GM19023 (cell line): Measurements from ENCODE around the gene LRRC36.

ENCODE experiments used
- ATAC-seq: cut with Tn5 transposase; IDR thresholded peaks from one replicate; pipeline ENCODE4 v1.9.1; 2021; ENCODE audit warnings: mild to moderate bottlenecking, moderate library complexity; ENCODE audit not compliant: unreplicated experiment

The LRRC36 gene

DNA sequence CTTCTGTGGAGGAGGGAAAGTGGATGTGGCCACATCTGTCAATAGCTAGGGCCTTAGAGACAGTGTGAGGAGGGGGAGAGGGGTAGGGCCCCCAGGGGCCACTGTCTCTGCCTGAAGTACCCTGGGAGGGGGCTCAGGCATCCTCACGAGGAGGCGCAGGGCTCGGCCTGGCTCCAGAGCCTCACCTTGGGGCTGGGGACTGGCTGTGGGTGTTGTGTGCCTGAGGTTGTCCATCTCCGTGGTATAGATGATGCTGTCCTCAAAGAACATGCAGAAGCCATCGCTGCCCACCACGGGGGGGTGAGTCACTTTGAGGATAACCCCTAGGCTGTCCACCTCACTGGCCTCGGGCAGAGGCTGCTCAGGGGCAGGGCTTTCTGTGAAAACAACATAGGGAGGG is 35.2 kb upstream of the LRRC36 start:
- ATAC-seq, result no peak

DNA sequence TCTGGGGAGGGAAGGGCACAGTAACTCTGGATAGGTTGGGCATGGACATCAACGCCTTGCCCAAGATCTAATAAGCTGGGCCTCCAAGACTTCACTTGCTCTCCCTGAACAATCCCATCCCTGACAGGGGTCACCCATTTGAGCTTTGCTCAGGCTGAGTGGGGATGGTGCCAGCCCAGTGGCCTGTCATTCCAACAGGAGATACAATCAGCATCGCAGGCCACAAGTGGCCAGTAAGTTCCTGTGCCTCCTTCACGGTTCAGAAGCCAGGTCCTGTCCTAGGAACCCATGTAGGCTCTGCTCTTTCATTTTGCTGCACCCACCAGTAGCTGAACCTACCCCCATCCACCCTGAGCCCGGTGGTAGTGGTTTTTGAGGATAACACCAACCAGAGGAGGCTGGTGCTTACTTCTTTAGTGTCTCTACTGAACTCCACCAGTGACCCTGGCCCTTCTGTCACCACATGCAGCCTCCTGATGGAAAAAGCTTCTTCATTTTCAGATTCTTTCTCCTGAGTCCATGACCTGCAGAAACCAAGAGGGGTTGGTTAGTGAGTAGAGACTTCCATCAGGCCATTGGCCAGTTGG is 32.4 kb upstream of the LRRC36 start:
- no peak for ATAC-seq

DNA sequence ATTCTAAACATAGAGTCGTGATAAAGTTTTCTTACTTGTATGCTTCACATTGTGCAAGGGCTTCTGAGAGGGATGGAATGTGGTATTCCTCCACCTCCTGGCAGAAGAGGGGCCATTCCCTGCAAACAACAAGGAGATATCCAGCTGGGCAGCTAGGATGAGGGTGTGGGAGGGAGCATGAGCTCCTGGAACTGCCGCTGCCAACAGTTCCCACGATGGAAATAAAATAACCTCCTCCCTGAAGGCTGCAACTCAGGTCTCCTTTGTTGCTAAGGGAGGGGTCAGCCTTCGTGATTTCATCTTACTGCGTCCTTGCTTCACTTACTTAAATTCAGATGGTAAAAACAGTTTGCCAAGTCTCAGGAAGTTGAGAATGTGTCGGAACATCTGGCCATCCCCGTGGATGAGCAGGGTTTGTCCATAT is 31.7 kb upstream of the LRRC36 start:
- ATAC-seq, result no peak

DNA sequence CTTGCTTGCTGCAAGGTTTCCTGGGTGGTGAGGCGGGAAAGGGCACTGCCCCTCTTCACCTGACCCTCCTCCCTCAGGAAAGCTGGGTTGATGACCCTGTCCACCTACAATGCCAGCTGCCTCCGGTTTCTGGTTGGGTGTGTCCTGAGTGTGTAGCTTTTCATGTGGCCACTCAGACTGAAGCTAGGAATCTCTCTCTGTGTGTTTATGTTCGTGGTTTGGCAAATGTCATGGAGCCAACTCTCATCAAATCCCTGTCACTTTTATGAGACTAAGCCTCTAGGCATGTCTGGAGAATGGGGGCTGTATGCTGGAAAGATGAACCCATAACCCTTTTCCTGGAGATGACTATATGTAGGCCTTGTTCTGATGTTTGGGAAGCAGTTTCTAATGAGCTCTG is 30.2 kb upstream of the LRRC36 start:
- ATAC-seq, result no peak

DNA sequence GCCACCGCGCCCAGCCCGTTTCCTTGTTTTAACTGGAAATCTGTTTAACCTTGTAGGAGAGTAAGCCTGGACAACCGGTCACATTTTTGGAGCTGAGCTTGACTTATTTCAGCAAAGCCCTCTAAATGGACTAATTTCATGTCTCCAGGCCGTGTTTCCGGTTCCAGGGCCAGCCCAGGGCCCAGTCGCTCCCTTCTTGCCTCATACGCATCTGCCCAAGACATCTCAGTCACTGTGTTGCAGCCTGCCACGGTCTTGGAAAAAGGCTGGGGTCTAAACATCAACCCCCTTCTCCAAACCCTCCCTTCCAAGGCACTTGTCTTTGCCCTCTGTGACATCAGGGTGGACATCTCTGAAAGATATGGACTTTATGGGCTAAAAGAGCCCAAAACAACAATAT is 28.3 kb upstream of the LRRC36 start:
- no peak for ATAC-seq

DNA sequence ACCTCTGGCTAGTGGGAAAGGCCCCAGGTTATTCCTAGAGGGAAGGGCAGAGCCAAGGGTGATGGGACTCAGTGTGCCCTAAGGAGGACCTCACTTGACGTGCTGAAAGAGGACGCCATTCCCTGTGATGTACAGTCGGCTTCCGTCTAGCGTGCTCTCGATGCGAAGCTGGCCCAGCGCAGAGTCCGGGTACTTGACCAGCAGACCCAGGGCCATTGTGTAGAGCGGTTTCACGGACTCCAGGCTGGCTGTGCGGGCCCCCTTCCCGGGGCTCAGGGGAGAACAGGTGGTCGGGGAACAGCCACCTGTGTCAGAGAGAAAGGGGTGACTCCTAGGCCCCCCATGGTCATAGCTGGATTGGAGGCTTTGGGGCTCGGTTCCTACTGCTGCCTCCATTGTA is 27.3 kb upstream of the LRRC36 start:
- no peak for ATAC-seq

DNA sequence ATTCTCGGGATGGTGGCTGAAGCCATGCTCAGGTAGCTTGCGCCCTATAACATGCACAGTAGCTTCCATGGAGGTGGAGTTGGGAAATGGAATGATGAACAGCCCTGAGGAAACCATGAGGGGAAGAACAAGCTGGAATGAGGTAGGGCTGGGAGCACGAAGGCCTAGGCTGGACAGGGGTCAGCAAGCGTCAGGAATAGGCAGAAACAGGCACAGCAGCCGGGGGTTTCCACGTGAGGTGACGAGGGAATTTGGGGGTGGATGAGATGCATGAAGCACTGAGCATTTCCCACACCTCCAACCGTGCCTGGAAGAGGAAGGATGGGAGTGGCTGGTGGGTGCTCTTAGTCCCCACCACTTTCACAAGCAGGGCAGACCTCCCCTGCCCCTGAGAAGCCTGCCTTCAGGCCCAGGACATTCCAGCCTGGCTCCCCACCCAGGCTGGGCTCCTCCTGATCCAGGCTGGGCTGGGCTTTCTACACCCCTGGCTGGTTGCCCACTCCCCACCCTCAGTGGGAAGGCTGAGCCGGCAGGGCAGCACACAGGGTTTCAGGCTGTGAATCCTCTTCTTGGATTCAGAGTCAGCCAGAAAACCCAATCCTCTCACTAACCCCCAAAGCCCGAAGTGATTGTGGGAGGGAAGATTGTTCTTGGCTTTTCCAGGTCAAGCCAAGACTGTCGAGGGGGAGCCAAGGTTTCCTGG is 25.4 kb upstream of the LRRC36 start:
- ATAC-seq, result no peak

DNA sequence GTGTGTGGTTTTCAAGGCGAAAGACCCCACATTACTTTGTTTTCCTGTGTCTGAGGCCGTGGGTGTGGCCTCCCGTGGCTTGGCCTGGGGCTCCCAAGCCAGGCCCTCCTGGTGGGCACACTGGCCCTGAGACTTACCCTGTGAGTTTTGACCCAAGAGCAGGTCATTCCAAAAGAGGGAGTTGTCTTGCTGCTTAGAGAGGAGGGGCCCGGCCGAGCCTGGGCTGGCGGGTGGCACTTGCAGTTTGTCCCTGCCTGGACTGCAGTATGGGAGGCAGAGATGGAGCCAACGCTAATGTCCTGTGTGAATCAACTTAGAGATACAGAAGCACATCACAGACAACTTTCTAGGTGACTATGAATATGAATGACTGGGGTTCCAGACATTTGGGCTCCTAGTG is 24.5 kb upstream of the LRRC36 start:
- no peak for ATAC-seq

DNA sequence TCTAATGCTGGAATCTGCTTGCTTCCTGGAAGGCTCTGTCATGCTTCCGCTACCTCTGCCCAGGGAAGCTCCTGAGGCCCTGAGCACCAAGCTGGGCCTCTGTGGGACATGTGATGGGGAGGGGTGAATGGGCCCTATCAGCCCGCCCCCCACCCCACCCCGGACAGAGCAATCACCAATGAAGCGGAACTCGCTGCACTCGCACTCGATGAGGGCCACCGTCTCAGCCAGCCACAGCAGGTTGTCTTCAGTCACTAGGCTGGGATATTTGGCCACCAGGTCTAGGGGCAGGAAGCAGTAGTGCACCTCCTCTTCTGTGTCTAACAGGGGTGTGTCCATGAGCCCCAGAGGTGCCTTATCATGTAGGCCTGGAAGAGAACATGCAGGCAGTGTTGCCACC is 23.6 kb upstream of the LRRC36 start:
- ATAC-seq, result no peak

DNA sequence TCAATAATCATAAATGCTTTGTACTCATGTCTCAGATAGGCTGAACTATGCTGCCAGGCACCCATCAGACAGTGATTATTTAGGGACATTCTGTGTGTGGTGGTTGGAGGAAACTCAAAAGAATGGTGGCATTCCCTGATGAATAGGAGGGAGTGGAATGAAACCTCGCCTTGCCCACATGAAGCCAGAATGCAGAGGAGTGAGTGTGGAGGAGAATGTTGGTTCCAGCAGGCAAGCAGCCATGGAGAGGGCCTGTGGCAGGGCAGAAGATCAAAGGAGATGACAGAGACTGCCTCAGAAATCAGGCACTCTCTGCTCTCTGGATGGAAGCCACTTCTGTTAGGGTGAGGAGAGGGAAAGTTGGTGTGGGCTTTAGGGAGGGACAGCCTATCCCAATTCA is 22.6 kb upstream of the LRRC36 start:
- ATAC-seq, result no peak

DNA sequence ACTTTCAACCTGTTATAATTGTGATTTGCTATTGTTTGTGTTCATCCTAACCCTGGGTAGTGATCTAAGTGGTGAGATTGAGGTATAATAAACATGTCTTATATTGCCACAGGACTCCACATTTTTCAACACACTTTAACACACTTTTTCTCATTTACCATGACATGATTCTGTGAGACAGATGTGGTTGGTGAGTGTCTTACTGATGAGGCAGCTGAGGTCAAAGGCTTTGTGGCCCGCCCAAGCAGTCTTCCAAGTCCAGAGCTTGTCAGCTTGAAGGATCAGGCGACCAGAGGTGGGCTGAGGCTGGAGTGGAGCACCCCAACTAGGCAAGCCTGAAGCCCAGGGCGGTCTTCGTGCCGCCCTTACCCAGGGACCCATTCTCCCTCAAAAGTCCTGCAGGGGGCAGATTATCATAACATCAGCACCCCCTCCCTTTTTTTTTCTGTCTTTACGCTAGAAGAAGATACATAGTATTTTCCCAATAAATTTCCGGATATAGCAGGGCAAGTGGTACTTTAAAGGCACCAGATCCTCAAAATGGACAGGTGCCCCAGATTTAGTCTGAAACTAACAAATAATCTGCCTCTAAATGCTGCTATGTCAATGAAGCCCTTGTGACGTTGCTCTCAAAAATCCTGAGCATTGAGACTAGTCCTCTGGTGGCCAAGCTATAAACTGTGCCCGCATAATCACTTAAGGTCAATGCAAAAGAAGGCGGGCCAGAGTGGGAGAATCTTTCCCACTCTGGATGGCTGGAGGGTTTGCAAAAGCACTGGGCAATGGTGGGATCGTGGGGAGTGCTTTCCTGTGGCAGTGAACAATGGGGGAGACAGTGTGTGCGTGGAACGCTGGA is 21.2 kb upstream of the LRRC36 start:
- no peak for ATAC-seq

DNA sequence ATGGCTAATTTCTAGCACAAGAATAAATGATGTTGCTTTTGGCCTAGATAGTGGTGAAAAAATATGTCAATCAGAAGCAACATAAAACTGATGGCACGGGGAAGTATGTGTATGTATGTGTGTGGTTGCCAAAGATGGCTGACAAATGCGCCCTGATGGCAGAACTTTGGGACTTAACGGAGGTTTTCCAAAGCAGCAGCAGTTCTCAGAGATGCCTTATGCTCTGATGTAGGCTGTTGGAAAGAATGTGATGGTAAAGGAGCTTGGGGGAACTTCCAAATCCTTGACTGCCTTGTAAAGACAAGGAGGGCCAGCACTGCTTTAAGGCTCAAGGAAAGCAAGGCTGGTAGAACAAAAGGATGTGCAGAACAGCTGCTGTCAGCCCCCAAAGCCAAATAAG is 16.1 kb upstream of the LRRC36 start:
- ATAC-seq, result no peak

DNA sequence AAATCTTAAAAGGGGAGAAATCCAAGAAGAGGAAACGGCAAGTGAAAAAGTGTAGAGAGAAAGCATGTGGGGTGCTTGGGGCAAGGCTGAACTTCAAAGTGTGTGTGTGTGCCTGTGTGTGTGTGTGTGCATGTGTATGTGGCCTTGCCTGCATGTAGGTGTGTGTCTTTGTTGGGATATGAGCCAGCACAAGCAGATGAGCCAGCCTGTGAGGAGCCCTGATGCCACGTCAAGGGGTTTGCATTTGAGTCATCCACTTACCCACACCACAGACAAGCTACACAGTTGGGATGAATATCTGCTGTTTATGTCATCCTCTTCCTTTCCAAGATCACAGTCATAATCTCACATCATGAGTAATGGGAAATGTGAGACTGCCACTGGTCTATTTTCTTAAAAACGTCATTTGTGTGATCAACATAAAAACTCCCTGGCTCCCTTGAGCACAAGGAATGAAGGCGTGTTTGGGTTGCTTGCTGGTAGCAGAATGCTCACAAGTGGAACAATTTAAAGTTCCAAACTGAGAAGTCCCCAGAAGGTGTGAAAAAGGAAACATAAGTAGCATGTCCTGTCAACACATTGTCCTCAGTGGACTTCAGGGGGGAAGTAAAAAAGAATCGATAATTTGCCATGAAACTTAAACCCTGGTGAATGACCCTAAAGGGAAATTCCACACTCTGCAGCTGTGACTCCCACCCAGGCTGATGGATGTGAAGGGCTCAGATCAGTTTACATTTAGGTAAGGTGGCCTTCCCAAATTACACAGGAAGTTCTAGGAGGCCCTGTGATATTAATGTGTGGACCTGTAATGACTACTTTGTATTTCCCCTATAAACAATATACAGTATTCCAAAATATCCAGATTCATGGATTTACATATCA is 14.8 kb upstream of the LRRC36 start:
- ATAC-seq, result peak; percentile 79

DNA sequence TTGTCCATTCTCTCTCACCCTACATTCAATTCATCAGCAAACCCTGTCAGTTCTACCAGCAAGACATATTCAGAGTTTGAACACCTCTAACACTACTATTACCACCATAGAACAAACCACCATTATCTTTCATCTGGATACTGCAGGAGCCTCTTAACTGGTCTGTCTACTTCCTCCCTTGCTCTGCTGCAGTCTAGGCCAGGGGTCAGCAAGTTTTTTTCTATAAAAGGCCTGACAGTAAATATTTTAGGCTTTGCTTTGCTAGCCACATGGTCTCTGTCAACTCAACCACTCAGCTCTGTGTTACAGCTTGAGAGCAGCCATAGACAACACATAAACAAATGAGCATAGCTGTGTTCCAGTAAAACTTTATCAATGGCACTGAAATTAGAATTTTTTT is 13.9 kb upstream of the LRRC36 start:
- ATAC-seq, result no peak

DNA sequence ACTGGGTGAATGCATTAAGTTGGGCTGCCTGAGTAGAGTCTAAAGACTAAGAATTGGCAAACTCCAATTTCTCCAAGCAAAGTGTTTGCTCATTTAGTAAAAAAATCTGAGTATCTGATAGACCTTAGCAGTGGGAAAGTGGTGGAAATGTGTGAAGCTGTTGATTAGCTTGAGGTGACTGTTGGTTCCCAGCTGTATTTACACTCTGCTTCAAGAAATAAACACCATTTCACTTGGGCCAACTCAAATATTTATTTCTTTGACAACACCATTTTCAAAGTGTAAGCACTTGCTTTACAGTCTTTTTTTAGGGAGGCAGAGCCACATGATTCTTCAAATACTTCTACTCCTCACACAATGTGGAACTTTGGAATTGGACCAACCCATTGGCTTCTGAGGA is 8.8 kb upstream of the LRRC36 start:
- ATAC-seq, result no peak

DNA sequence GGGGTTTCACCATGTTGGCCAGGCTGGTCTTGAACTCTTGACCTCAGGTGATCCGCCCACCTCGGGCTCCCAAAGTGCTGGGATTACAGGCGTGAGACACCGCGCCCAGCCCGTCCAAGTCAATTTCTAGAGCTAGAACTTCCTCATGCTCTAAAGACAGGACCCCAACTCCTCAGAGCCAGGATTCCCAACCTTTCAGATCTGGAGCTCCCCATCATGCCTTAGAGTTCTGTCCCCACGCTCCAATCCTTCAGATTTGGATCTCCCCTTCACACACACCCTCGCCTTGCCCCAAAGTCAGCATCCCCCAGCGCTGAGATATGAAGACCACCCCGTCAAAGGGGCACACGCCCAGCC is 522 bp upstream of the LRRC36 start:
- no peak for ATAC-seq

DNA sequence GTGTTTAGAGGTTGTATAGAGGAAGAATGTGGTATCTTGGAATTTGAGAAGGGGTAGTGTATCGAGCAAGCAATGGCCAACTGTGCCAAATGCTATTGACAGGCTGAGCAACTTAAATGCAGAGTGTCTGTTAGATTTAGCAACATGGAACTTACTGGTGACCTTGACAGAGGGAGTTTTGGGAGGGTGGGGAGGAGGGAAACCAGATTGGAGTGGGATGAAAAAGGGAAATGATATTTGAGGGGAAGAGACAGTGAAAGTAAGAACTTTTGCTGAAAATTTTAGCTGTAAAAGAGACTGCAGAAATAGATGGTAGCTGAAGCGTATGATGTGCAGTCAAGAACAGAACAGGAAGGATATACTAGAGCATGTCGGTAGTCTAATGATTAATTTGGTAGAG is 1.1 kb downstream of the LRRC36 start:
- no peak for ATAC-seq

DNA sequence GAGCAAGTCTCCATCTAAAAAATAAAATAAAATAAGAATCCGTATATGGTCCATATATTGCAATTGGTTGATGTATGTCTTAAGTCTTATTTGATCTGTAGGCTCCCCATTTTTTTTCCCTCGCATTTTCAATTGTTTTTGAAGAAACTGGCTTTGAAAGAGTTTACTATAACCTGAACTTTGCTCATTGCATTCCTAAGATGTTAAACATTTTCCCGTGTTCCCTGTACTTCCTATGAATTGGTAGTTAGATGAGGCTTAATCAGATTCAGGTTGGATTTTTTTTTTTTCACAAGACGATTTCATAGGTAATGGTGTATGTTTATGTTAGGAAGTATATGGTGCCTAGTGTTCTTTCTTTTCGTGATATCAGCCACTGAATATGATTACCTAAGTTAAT is 3.3 kb downstream of the LRRC36 start:
- ATAC-seq, result no peak

DNA sequence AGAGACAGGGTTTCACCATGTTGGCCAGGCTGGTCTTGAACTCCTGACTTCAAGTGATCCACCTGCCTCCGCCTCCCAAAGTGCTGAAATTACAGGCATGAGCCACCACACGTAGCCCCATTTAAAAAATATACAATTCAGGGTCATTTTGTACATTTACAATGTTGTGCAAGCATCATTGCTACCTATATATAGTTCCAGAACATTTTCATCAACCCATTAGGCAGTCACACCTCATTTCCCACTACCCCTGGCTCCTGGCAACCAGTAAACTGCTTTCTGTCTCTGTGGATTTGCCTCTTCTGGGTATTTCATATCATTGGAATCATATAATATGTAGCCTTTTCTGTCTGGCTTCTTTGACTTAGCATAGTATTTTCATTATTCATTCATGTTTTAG is 6.7 kb downstream of the LRRC36 start:
- no peak for ATAC-seq

DNA sequence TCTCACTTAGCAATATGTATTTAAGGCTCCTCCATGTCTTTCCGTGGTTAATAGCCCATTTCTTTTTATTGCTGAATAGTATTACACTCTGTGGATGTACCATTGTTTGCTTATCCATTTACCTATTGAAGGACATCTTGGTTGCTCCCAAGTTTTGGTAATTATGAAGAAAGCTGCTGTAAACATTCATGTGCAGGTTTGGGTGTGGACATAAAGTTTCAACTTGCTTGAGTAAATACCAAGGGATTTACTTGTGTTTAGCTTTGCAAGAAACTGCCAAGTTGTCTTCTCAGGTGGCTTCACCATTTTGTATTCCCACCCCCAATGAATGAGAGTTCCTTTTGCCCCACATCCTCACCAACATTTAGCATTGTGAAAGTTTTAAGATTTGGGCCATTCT is 9.5 kb downstream of the LRRC36 start:
- no peak for ATAC-seq

DNA sequence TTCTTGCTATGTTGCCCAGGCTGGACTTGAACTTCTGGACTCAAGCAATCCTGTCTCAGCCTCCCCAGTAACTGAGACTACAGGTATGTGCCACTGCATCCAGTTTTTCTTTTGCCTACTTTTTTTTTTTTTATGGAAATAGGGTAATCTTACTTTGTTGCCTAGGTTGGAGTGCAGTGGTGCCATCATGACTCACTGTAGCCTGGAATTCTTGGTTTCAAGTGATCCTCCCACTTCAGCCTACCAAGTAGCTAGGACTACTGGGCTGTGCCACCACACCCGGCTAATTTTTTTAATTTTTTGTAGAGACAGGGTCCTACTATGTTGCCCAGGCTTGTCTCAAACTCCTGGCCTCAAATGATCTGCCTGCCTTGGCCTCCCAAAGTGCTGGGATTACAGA is 10.0 kb downstream of the LRRC36 start:
- no peak for ATAC-seq
